ENCODE results near the gene SOCS7.

The SOCS7 gene

DNA sequence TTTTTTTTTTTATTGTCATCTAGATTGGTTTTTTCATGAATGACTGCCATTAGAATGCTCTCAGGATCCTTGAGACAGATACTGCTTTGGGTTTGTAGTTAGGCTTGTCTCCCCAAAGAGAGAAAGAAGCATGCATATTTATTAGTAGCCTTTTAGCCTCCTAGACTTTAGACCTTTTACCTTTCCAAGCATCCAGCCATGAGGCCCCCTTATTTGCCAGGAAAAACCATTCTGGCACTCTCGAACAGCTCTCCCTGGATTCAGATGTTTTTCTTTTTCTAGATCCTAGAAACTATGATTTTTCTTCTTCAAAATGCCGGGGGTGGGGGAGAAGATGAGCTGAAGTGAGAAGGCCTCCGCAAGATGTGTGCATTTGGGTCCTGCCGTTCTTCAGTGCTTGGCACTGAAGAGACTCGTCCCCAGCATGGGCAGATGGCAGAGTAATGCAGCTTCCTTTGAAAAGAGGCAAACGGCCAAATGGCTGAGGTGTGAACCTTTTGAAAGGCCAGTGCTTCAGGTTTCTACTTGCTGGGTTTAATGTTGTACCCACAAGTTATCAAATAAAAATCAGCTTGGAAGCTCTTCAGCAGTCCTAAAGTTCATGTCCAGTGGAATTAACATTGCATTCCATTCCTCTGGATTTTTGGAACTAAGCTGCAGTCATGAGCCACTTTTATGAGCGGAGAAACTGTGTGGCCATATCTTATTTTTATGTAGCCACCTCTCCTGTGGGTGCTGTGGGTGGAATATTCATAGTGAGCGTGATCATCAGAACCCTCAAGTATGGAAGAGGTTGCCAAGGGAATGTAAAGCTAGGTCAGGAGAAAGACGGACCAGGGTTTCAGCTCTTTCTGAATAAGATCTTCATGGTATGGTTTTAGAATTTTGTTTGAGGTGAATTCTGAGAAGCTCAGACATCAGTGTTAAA, 7.2 kb downstream of the SOCS7 start:
- in situ Hi-C loops (cut with HindIII; ENCODE audit: low sequenced_read_pairs): no loop called here

DNA sequence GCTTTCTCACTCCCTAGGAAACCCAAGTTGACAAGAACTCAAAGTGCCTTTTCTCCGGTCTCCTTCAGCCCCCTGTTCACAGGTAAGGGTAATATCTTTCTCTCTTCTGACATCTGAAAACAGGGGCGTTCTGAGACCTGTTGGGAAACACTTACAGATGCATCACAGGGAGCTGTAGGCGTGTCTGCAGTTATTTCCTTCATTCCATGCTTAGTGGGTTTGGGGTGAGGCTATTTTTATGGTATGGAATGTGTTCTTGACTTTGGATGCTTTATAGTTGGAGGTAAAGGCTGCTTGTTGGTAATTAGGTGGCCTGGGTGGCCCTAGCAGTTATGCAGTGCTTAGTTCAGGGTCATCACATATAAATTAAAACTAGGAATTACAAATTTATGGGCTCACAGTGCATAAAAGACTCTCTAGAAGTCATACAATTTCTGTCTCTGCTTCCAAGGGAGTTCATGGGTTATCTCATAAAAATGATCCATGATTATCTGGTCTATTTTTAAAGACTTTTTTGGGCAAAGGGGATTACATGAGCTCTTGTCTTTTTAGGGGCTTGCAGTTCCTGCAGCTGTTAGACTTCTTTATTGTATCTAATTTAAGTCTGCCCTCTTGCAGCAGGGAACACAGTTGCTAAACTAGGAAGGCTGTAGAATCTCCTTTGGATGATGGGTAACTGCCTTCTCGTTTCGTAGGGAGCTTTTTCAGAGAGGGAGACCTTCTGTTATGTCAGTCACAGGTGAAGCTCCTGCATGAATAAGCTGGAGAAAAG, 10.2 kb downstream of the SOCS7 start:
- in situ Hi-C loops (cut with HindIII; ENCODE audit: low sequenced_read_pairs): no loop called here

DNA sequence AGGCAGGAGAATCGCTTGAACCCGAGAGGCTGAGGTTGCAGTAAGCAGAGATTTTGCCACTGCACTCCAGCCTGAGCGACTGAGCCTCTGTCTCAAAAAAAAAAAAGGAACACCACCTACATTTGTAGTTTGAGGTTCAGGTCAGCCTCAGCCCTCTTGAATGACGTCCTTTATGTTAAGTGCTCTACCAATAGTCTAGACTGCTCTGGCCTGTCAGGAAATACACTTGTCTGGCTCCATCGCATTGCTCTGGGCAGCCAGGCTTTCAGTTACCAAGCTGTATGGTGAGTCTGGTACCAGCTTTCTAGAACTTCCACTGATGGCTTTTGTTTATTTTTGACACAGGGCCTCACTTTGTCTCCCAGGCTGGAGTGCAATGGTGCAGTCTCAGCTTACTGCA, 11.4 kb downstream of the SOCS7 start:
- in situ Hi-C loops (cut with HindIII; ENCODE audit: low sequenced_read_pairs): no loop called here

DNA sequence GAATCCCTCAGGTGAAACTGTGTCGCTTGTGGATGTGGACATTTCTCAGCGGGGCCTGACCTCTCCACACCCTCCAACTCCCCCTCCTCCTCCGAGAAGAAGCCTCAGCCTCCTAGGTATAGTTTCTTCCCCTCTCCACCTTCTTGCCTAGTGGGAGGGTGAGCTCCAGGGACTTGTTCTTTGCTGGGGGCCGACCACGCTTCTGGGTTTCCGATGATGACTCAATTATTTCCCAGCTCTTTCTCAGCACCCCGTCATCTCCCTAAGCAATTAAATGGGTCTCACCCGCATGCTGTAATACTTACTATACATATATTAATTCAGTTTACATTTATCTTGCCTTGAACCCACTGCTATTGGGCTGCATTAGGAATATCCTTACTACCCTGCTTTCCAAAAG, 13.1 kb downstream of the SOCS7 start:
- in situ Hi-C loops (cut with HindIII; ENCODE audit: low sequenced_read_pairs): no loop called here

DNA sequence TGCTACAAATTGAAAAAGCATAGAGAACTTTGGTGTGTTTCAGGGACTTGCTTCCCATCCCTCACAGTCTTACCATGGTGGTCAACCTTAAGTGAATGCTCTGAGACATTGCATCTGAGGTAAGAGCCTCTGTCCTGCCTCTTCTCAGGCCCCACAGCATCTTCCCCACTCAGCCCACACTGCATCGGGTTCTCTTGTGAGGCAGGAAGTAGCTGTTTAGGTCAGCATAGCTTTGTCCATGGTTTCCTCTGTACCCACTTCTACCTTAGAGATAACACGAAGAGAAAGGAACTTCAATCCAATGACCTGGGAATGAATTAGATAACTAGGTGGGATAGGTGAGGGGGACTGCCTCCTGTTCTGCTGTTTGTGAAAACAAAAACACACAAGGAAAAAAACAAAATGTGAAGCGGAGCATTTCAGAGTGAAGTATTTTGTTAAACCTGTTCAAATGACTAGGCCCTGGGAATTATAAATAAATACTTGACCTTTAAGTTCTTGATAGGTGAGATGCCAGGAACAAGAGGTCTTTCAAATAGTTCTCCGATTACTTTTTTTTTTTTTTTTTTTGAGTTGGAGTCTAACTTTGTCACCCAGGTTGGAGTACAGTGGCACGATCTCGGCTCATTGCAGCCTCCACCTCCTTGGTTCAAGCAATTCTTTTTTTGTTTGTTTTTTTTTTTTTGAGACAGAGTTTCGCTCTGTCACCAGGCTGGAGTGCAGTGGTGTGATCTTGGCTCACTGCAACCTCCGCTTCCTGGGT, 17.7 kb downstream of the SOCS7 start:
- in situ Hi-C loops (cut with HindIII; ENCODE audit: low sequenced_read_pairs): no loop called here

DNA sequence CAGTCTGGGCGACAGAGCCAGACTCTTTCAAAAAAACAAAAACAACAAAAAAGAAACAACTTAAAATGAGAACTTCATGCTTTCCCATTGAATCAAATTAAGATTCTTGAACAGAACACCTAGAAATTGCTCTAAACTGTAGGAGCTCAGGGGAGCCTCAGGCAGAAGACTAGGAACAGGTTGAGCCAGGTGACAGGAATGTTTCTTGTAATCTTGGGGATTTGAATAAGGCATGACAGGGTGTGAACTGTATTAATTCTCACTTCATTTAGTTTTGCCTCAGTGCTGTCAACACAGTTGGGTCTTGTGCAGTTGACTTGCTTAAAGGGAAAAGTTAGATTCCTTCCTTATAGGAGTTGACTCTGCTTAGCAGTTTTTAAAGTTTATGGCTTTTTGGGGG, 27.8 kb downstream of the SOCS7 start:
- in situ Hi-C loops (cut with HindIII; ENCODE audit: low sequenced_read_pairs): no loop called here

DNA sequence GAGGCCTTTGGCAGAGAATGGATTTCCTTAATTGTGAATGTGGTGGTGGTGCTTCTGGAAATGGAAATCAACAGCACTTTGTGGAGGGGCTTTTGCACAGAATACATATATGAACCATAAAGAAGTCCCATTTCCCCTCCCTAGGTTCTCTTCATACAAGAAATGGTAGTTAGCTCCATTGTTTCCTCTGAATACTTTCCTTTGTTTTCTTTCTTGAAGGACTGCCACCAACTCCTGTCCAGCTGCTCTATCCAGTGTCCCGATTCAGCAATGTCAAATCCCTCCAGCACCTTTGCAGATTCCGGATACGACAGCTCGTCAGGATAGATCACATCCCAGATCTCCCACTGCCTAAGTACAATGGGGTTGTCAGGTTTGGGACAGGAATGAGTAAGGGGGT, 43.4 kb downstream of the SOCS7 start:
- in situ Hi-C loops (cut with HindIII; ENCODE audit: low sequenced_read_pairs): no loop called here

DNA sequence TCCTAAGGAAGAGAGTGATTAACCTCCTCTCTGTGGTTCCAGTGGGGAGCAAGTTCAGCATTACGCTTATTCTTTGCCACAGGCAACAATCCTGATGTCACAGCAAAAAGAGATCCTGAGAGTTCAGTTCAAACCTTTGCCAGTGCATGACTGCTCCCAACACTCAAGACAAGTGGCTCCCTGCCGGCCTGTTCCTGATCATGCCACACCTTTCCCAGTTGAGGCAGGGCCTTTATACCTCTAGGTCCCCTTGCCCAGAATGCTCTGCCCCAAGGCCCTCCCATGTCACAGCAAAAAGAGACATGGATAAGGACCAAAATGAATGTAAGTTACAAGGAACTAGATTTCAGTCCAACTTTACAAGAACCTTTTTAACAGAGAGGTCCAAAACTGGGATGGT, 45.6 kb downstream of the SOCS7 start:
- in situ Hi-C loops (cut with HindIII; ENCODE audit: low sequenced_read_pairs): no loop called here

DNA sequence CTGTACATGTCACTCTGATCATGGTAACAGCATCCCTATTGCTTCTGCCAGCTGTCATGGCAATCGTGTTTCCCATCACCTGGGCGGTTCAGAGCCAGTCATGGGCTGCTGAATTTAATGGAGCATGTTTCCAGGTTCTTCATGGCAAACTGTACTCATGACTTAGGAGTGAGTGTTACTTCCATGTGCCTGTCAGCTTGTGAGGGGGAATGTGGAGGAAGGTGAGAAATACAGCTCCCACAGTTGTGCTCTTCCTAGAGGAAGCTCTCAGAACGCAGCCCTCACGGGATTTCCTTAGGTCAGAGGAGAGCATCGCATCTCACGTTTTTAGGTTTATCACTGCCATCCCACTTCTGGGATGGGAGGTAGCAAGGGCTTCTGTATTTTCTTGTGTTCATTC, 48.6 kb downstream of the SOCS7 start:
- in situ Hi-C loops (cut with HindIII; ENCODE audit: low sequenced_read_pairs): no loop called here

DNA sequence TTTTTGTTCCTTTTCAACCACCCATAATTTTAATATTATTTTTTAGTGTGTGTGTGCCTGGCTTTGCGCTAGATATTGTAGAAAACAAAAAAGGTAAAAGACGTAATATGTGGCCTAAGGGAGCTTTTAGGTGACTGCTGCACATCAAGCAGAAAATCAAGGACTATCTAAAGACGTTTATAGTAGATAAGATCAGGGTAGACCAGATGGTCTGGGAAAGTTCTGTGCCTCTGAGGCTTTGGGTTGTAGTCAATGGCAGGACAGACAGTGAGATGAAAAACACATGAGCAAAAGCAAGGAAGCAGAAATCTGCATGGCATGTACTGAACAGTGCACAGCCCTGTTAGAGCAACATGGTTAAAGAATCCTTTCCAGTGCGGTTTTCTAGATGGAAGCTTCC, 49.8 kb downstream of the SOCS7 start:
- in situ Hi-C loops (cut with HindIII; ENCODE audit: low sequenced_read_pairs): no loop called here

DNA sequence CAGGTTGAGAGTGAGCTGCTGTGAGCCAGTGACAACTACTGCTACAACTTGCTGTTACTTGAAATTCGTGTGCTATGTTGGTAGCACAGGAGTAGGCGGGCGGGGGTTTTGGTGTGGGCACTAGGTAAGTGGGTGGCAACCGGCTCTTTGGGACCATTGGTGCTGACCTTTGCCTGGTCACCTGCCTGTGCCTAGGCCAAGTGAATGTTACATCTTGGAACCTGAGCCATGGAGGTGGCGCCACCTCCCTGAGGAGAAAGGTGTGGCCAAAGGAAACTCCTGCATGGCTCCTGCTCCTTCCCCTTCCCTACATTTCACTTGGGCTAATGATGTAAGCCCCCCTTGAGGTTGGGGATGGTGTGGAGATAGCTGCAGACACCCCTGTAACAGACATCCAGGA, 51.3 kb downstream of the SOCS7 start:
- in situ Hi-C loops (cut with HindIII; ENCODE audit: low sequenced_read_pairs): no loop called here

DNA sequence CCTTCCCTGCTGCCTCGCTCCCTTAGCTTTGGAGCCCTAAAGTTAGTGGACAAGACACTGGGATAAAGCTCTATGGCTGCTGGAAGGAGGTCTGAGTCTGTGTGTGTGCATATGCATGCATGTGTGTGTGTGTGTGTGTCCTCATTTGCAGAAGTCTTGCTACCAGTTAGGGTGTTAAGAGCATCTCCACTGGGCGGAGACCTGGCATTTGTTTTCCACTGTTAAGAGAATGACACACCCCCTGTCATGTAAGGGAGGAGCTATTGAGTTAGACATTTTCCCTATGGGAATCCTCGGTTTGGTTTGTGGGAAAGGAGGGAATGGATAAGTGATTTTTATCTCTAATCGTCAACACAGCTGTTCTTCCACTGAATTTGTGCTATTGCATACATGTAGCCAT, 51.8 kb downstream of the SOCS7 start:
- in situ Hi-C loops (cut with HindIII; ENCODE audit: low sequenced_read_pairs): no loop called here

DNA sequence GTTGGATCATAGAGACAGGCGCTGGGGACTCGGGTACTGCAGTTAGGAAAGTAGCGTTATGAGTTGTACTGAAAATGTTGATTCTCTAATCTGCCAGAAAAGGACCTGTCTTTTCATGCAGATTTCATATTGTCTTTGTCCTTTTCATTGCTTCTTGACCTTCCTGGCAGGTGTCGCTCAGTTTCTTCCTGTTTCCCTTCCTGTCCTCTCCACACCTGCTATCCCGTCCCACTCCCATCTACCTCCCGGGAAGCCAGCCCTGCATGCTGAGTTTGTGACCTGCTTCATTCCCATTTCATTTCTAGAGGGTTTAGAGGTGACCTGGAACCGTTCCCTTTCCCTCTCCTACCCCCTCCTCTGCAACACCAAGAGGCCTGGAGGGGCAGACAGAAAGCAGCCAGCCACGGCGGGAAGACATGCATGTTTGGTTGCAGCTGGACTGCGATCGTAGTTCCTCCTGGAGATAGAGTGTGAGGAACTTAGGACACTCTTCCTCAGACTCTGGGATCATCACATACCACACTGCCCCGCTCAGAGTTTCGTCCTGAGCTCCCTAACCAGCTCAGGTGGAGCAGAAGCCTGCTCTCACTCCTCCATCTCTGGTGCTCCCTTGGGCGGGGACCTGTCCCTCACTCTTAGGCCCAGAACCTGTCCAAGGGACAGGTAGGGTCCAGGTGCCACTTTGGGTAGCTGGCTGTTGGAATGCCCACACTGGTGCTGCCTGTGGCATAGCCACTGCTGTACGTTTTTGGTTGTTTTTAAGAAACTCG, 52.7 kb downstream of the SOCS7 start:
- in situ Hi-C loops (cut with HindIII; ENCODE audit: low sequenced_read_pairs): no loop called here

DNA sequence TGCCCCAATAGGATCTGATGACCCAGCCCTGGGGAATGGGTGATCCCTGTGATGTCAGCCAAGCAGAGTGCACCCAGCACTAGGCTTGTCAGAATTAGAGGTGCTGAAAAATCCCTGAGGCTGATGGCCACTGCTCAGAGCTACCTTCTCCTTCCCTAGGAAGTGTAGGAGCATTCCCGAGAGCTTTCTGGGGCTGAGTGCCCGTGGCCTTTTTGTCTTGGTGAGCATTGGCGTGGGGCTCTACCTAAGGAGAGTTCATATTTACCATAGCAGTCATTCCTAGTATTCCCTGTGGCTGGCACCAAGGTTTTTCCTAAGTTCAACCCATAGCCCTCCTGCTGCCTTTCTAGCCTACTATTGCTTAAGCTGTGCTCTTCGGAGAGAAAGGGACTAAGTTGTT, 54.0 kb downstream of the SOCS7 start:
- in situ Hi-C loops (cut with HindIII; ENCODE audit: low sequenced_read_pairs): no loop called here

DNA sequence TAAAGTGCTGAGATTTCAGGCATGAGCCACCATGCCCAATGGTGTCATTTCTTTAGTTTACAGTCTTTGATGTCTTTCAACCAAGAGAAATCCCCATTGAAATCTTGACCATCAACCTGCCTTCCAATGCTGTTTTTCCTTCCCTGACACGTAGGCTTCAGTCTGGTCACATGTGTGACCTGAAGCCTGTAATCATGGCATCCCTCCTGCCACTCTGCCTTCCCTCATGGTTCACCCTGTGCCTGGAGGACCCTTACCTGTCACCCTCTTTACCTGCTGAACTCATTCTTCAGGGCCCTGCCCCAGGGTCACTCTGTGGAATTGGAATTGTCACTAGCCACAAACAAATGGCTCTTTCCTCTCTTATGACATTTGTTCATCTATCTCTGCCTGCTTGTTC, 58.6 kb downstream of the SOCS7 start:
- in situ Hi-C loops (cut with HindIII; ENCODE audit: low sequenced_read_pairs): no loop called here

DNA sequence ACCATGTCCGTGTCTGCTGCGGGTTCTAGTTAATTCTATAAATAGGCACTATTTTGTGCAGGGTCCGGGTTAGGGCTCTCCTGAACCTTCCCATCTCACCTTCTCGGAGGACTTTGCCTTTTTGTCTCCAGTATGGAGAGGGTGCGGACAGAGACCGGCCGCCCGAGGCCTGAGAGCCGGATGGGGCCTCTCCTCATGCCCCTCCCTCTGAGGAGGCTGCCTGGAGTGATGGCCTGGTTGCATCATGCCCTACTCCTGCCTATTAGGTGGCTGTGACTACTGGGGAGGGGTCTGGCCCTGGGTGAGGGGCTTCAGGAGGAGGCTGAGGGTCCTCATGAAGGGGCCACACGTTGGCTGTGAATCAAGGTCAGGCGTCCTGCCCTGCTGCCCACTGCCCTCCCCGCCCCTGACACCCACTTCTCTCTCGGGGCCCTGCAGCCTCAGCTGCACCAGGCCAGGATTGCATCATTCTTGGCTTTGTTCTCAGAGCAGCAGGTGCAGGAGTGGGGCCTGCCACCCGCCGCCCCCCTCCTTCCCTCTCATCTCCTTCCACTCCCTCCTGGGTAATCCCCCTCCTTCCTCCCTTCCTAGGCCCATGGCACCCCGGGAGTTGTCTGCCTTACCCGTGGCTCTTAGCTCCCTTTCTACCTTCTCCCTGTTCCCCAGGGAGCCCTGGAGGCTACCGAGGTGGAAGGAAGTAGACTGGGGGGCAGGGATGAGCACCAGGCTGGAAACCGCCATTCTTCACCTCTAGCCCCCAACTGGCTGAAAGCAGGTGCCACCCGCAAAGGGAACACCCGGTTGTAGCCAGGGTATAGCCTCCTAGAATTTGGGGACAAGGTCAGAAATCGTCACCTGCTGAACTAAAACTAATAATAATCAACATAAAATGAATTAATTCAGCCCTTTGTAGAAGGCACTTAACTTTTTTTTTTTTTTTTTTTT, 63.9 kb downstream of the SOCS7 start:
- in situ Hi-C loops (cut with HindIII; ENCODE audit: low sequenced_read_pairs): no loop called here

DNA sequence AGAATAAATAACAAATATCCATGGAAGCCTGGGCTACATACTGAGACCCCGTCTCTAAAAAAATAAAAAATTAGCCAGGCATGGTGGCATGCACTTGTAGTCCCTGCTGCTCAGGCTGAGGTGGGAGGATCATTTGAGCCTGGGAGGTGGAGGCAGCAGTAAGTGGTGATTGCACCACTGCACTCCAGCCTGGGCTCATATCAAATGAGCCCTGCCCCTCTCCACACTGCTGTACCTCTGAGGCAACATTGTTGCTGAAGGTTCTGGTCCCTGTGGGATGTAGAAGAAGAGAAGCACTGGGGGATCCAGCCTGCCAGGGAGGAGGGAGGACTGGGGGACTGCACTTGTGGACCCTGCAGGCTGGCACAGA, 65.2 kb downstream of the SOCS7 start:
- in situ Hi-C loops (cut with HindIII; ENCODE audit: low sequenced_read_pairs): no loop called here

DNA sequence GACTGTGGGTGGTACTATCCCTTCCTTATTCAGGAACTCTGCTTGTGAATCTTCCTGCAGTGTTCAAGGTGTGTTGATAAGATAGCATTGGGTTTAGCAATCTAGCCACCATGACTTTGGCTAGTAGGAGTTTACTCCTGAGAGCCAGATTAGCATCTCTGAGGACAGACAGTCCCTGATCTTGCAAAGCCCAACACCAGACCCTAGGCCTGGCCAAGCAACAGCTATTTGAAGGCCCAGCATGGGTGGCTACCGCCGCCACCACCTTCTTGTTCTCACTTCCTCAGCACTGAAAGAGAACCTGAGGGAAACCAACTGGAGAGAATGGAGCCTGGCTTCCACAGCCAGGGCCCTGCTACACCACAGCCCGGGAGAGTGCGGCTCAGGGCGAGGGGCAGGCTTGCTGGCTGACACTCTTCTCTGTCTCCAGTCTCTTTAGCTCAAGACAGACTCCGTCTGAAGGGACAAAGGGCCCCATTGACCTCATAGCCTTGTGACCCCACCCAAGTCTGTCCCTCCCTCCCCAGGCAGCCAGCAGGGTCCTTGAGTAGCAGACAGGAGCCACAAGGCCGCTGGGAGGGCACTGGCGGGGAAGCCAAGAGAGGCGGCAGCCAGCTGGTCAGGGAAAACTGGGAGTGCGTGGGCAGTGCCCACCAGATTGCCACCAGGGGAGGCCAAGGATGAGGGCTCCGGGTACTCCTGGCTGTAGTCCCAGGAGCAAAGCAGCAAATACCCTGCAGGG, 65.7 kb downstream of the SOCS7 start:
- in situ Hi-C loops (cut with HindIII; ENCODE audit: low sequenced_read_pairs): no loop called here

DNA sequence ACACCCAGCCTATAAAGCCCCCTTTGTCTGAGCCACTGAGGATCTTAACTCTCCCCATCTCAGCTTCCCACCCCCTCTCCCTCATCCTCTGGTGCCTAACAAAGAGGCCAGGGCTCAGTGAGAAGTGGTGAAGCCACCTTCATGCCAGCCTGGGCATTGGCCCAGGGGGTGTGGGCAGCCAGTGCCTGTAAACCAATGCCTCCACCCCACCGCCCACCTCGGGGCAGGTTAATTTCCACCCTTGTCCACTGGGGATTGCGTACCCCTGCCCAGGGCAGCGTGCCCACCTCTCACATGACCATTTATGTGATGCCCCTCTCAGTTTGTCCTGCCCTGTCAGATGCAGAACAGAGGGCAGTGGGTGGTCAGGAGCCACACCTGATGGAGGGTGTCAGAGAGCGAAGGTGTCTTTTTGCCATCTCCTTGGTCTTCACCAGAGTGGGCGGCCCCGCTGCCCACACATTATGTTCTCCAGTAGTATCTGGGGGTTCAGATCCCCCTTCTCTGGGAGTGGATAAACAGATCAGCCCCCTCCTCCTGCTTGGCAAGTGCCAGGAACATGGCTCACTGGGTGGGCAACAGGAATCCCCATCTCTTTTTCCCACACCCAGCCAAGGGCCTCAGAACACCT, 66.5 kb downstream of the SOCS7 start:
- in situ Hi-C loops (cut with HindIII; ENCODE audit: low sequenced_read_pairs): no loop called here

Data from DLD1 (cell line).